Stomach (tissue), 9 donors: Measurements from ENCODE around the gene BNC2. TPM values are rescaled to one million over a fixed set of nuclear protein-coding genes. Genes with fewer than 3 reads are reported as not detected.

Source experiments
- DNase-seq, 2 donors: peaks; one replicate each; pipeline versions ENCODE4 v3.0.0 to v3.0.0-alpha.2; 2013 to 2019
- H3K27ac ChIP-seq, 5 donors: fragments of 200-600 bp in 4 of 5; sonication (generic) in 4 of 5; one replicate each; pipeline ENCODE4 v1.5.1; 2013 to 2019; ENCODE audit warnings: mild to moderate bottlenecking in 1 of 5, moderate library complexity in 1 of 5
- H3K27me3 ChIP-seq, 3 donors: fragments of 200-600 bp; sonication (generic); one replicate each; pipeline ENCODE4 v1.5.1; 2017 to 2019; ENCODE audit warnings: mixed run types in 1 of 3
- H3K36me3 ChIP-seq, 4 donors: fragments of 200-600 bp; sonication (generic); 1 replicate in 3 of 4; 2 replicates in 1 of 4; pipeline ENCODE4 v1.5.1; 2016 to 2019
- H3K4me1 ChIP-seq, 4 donors: fragments of 200-600 bp; sonication (generic); one replicate each; pipeline ENCODE4 v1.5.1; 2016 to 2019
- H3K4me3 ChIP-seq, 4 donors: fragments of 200-600 bp; sonication (generic) in 3 of 4; one replicate each; pipeline ENCODE4 v1.5.1; 2016 to 2019; ENCODE audit warnings: mild to moderate bottlenecking in 1 of 4
- H3K9me3 ChIP-seq, 4 donors: fragments of 200-600 bp; sonication (generic); one replicate each; pipeline ENCODE4 v1.5.1; 2016 to 2019
- CTCF ChIP-seq, 7 experiments: fragments of 450-650 bp in 4 of 7; fragments of 200-600 bp in 3 of 7; sonication (generic) in 3 of 7; IDR thresholded peaks; one replicate each; pipeline ENCODE4 v1.5.1; 2016 to 2019; ENCODE audit warnings: antibody characterized with exemption in 7 of 7, control low read depth in 2 of 7, mild to moderate bottlenecking in 1 of 7
- EP300 ChIP-seq: sonication (generic); formaldehyde crosslinking; IDR thresholded peaks from one replicate; pipeline ENCODE4 v1.6.1; 2017; ENCODE audit warnings: antibody characterized with exemption
- POLR2A ChIP-seq, 4 donors: fragments of 450-650 bp; IDR thresholded peaks; one replicate each; pipeline ENCODE4 v1.6.1; 2016; ENCODE audit warnings: antibody characterized with exemption in 4 of 4, control low read depth in 2 of 4, mild to moderate bottlenecking in 1 of 4, moderate library complexity in 1 of 4
- POLR2AphosphoS5 ChIP-seq, 3 donors: sonication (generic); formaldehyde crosslinking; IDR thresholded peaks; one replicate each; pipeline ENCODE4 v1.6.1; 2016; ENCODE audit warnings: antibody characterized with exemption in 3 of 3
- WGBS, 5 donors: extraction: QIAGEN DNeasy Blood & Tissue Kit in 3 of 5; methylation state at CpG; one replicate each; pipeline versions ENCODE4 v1.1.5 to v1.1.7; 2013 to 2018; 5-methylcytosine and 5-hydroxymethylcytosine counted together
- intact Hi-C: fragments of 100-400 bp; cut with DNase I; formaldehyde crosslinking; loops from one replicate; pipeline ENCODE4 v1.15.1; 2023; ENCODE audit warnings: low total_unique reads
- polyA plus RNA-seq, 3 donors: library from polyadenylated mRNA; stranded (reverse); fragments of 200-250 nt; gene quantifications; one replicate each; pipeline ENCODE4 v1.2.3, GENCODE V29; 2013
- total RNA-seq, 5 donors: library from RNA; depleted of rRNA; stranded (reverse); fragments of >200 nt; gene quantifications; one replicate each; pipeline versions ENCODE4 v1.1.0 to v1.2.3, GENCODE V29; 2014 to 2016
- donor health status: healthy with polysubstance abuse.
- donor health status: Bipolar disorder and iron deficiency.
- donor health status: healthy.

Gene BNC2
- total and polyA plus RNA-seq, 8 donors: 1.1 to 60.7 (median 7.6) TPM

GRCh38 chr9:16801871-16802466 is 68.5 kb downstream of the BNC2 start:
- H3K36me3 ChIP-seq: no peaks in the 10 kb centered on the region
- 52 to 65% (median 60%) methylated on average over 10 of the region's 10 CpGs for WGBS, 5 donors
- H3K4me1 ChIP-seq: peaks cover 0 to 6% (median 0%) of the 10 kb centered on the region in 4 donors
- H3K4me3 ChIP-seq: no peak overlapping the region
- no peaks in the 10 kb centered on the region for H3K9me3 ChIP-seq
- DNase-seq: no peak
- H3K27me3 ChIP-seq: no peaks in the 10 kb centered on the region
- TF ChIP-seq POLR2A (IDR thresholded peaks at IDR 0.05): no peak
- no peak for TF ChIP-seq CTCF (IDR thresholded peaks at IDR 0.05)
- no peak for TF ChIP-seq POLR2AphosphoS5 (IDR thresholded peaks at IDR 0.05)
- TF ChIP-seq EP300: no peak
- intact Hi-C loops: no loop called here
- no peak overlapping the region for H3K27ac ChIP-seq

- Histone ChIP-seq H3K4me1 (peaks cover 0 to 28% (median 4%) of the 10 kb centered on the region in 4 donors), H3K27ac (peak overlapping the region in 1 of 5 donors; percentile 49)
Measured at GRCh38 chr9:16796304-16796825, 74.1 kb downstream of the BNC2 start.

GRCh38 chr9:16794871-16795639 is 75.4 kb downstream of the BNC2 start:
- Histone ChIP-seq H3K36me3 (no peaks in the 10 kb centered on the region), H3K27ac (peak overlapping the region in 3 of 5 donors; percentile 41 to 64 (median 49)), H3K9me3 (no peaks in the 10 kb centered on the region), H3K4me1 (peaks cover 0 to 28% (median 4%) of the 10 kb centered on the region in 4 donors), H3K27me3 (no peaks in the 10 kb centered on the region), H3K4me3 (no peak overlapping the region)
- peak in 1 of 2 donors; percentile 44 for DNase-seq
- intact Hi-C loops: no loop called here
- peak in 2 of 3 donors; percentile 16 to 32 for TF ChIP-seq POLR2AphosphoS5 (IDR thresholded peaks at IDR 0.05)
- TF ChIP-seq POLR2A (IDR thresholded peaks at IDR 0.05): no peak
- no peak for TF ChIP-seq EP300
- 46 to 61% (median 59%) methylated on average over 9 of the region's 9 CpGs for WGBS, 5 donors

More at GRCh38 chr9:16796304-16796825, 74.1 kb downstream of the BNC2 start:
- 73 to 85% (median 83%) methylated on average over 5 of the region's 5 CpGs for WGBS, 5 donors
- H3K4me3 ChIP-seq: no peak overlapping the region
- intact Hi-C loops: no loop called here
- H3K36me3 ChIP-seq: no peaks in the 10 kb centered on the region
- no peak for DNase-seq
- no peaks in the 10 kb centered on the region for H3K9me3 ChIP-seq
- no peaks in the 10 kb centered on the region for H3K27me3 ChIP-seq
- TF ChIP-seq CTCF (IDR thresholded peaks at IDR 0.05): no peak
- TF ChIP-seq EP300: no peak
- TF ChIP-seq POLR2A (IDR thresholded peaks at IDR 0.05): no peak
- TF ChIP-seq POLR2AphosphoS5 (IDR thresholded peaks at IDR 0.05): no peak

- no peak overlapping the region for H3K4me3 ChIP-seq
- peaks cover 0 to 28% (median 4%) of the 10 kb centered on the region in 4 donors for H3K4me1 ChIP-seq
- intact Hi-C loops: no loop called here
- H3K9me3 ChIP-seq: no peaks in the 10 kb centered on the region
- peak overlapping the region in 1 of 5 donors; percentile 6 for H3K27ac ChIP-seq
- TF ChIP-seq POLR2AphosphoS5 (IDR thresholded peaks at IDR 0.05) (no peak), EP300 (no peak), POLR2A (IDR thresholded peaks at IDR 0.05) (no peak)
- no peaks in the 10 kb centered on the region for H3K36me3 ChIP-seq
- H3K27me3 ChIP-seq: no peaks in the 10 kb centered on the region
- no peak for DNase-seq
- 91 to 98% (median 94%) methylated on average over 4 of the region's 4 CpGs for WGBS, 5 donors
Measured at GRCh38 chr9:16794103-16794502, 76.4 kb downstream of the BNC2 start.

- Histone ChIP-seq H3K4me1 (peaks cover 0 to 4% (median 2%) of the 10 kb centered on the region in 4 donors), H3K27ac (peak overlapping the region in 1 of 5 donors; percentile 19), H3K27me3 (no peaks in the 10 kb centered on the region), H3K4me3 (no peak overlapping the region), H3K9me3 (no peaks in the 10 kb centered on the region), H3K36me3 (no peaks in the 10 kb centered on the region)
- intact Hi-C loops: no loop called here
- no peak for DNase-seq
- WGBS, 5 donors: 77 to 88% (median 79%) methylated on average over 6 of the region's 6 CpGs
- TF ChIP-seq EP300 (no peak), POLR2A (IDR thresholded peaks at IDR 0.05) (no peak), POLR2AphosphoS5 (IDR thresholded peaks at IDR 0.05) (no peak), CTCF (IDR thresholded peaks at IDR 0.05) (no peak)
Measured at GRCh38 chr9:16787724-16788123, 82.7 kb downstream of the BNC2 start.
